DND-41 (cell line): ENCODE measurements around the gene PKHD1.

Experiments
- EZH2 ChIP-seq: IDR thresholded peaks from 3 replicates; pipeline ENCODE4 v1.6.1; 2012; ENCODE audit warnings: borderline replicate concordance, low read depth, mild to moderate bottlenecking, moderate library complexity, low read length, inconsistent platforms; ENCODE audit not compliant: severe bottlenecking
- TF ChIP-seq, protein P1 (sequence below): IDR thresholded peaks from 2 replicates; pipeline ENCODE4 v1.5.1; 2012; ENCODE audit warnings: borderline replicate concordance, low read length, moderate library complexity, mild to moderate bottlenecking; ENCODE audit not compliant: poor library complexity, severe bottlenecking; ENCODE audit errors: extremely low read depth

DNA sequence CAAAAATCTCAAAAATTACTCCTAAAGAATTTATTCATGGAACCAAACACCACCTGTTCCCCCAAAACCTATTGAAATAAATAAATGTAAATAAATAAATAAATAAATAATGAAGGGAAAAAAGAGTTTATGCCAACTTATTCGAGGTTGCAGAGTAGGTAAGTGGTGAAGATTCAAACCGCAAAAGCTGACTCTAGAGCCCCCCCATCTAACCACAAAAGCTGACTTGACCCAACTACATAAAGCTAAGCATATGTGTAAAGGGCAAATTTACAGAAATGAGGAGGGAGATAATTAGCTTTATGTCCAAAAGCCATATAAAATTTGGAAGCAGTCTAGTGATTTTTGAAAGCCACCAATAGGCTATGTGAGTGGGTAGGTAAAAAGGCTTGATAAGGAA, 486.9 kb downstream of the PKHD1 start:
- TF ChIP-seq, protein P1, sequence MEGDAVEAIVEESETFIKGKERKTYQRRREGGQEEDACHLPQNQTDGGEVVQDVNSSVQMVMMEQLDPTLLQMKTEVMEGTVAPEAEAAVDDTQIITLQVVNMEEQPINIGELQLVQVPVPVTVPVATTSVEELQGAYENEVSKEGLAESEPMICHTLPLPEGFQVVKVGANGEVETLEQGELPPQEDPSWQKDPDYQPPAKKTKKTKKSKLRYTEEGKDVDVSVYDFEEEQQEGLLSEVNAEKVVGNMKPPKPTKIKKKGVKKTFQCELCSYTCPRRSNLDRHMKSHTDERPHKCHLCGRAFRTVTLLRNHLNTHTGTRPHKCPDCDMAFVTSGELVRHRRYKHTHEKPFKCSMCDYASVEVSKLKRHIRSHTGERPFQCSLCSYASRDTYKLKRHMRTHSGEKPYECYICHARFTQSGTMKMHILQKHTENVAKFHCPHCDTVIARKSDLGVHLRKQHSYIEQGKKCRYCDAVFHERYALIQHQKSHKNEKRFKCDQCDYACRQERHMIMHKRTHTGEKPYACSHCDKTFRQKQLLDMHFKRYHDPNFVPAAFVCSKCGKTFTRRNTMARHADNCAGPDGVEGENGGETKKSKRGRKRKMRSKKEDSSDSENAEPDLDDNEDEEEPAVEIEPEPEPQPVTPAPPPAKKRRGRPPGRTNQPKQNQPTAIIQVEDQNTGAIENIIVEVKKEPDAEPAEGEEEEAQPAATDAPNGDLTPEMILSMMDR, result no peak
- TF ChIP-seq EZH2, result no peak
